Kidney glomerular epithelial cell (primary cell): Measurements from ENCODE around the gene CFC1B.
"Not testable (repeated sequence)": the region's sequence is repeated elsewhere in the genome, so short reads cannot be mapped to it uniquely, and the experiment has no call there.

ENCODE experiments used
- DNase-seq: peaks from one replicate; lab custom pipeline; 2025; lab: John Stamatoyannopoulos, UW

The CFC1B gene

GRCh38 chr2:130566165-130566564 lies 45.1 kb downstream of the CFC1B start:
- not testable (repeated sequence) for DNase-seq

DNA sequence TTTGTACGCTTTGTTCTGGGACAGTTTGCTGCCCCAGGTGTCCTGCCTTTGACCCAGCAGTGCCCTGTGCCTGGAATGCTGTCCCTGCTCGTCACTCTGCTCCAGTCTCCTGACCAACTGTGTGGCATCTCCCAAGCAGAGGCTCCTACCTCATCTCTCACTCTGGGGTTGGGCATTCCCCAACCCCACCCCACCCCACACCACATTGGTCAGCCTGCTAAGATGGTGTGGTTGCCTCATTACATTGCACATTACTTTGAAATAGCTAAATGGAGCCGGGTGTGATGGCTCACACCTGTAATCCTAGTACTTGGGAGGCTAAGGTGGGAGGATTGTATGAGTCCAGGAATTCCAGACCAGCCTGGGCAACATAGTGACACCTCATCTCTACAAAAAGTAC lies 50.9 kb downstream of the CFC1B start:
- DNase-seq = not testable (repeated sequence)

DNA sequence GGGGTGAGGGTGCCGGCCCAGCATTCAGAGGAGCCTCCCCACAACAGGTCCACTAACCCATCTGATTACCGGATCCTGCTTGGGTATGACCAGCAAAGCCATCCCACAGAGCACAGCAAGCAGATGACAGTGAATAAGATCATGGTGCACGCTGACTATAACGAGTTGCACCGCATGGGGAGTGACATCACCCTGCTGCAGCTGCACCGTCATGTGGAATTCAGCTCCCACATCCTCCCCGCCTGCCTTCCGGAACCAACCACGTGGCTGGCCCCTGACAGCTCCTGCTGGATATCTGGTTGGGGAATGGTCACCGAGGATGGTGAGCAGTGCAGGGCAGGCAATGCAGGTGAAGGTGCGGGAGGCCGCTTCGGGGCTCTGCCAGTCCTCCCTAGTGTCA lies 53.2 kb downstream of the CFC1B start:
- not testable (repeated sequence) for DNase-seq

GRCh38 chr2:130576209-130576784 lies 55.3 kb downstream of the CFC1B start:
- not testable (repeated sequence) for DNase-seq

- not testable (repeated sequence) for DNase-seq
Observed at GRCh38 chr2:130577559-130577958, 56.5 kb downstream of the CFC1B start.
